OCI-LY1 (cell line): ENCODE measurements around the gene IGFN1.

Experiments
- EZH2 ChIP-seq: fragments of 200-600 bp; sonication (generic), shearing (Covaris generic); IDR thresholded peaks from 2 replicates; pipeline ENCODE4 v1.8.0; 2017; ENCODE audit warnings: borderline replicate concordance, mixed run types, mild to moderate bottlenecking, antibody characterized with exemption, low read length, moderate library complexity, mixed read lengths
- TF ChIP-seq, protein P1 (sequence below): fragments of 200-600 bp; sonication (generic), shearing (Covaris generic); IDR thresholded peaks from 2 replicates; pipeline ENCODE4 v1.5.1; 2017; ENCODE audit warnings: mild to moderate bottlenecking, antibody characterized with exemption, low read length, moderate library complexity, mixed read lengths

GRCh38 chr1:201172326-201172725, 18.3 kb upstream of the IGFN1 start:
- TF ChIP-seq, protein P1, sequence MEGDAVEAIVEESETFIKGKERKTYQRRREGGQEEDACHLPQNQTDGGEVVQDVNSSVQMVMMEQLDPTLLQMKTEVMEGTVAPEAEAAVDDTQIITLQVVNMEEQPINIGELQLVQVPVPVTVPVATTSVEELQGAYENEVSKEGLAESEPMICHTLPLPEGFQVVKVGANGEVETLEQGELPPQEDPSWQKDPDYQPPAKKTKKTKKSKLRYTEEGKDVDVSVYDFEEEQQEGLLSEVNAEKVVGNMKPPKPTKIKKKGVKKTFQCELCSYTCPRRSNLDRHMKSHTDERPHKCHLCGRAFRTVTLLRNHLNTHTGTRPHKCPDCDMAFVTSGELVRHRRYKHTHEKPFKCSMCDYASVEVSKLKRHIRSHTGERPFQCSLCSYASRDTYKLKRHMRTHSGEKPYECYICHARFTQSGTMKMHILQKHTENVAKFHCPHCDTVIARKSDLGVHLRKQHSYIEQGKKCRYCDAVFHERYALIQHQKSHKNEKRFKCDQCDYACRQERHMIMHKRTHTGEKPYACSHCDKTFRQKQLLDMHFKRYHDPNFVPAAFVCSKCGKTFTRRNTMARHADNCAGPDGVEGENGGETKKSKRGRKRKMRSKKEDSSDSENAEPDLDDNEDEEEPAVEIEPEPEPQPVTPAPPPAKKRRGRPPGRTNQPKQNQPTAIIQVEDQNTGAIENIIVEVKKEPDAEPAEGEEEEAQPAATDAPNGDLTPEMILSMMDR: no peak
- no peak for TF ChIP-seq EZH2
